Activated CD8-positive, alpha-beta T cell treated with anti-CD3 and anti-CD28 coated beads for 36 hours (primary cell): ENCODE measurements around the gene NTN5. TPM values are rescaled to one million over a fixed set of nuclear protein-coding genes. Genes with fewer than 3 reads are reported as not detected.

ENCODE experiments used
- ATAC-seq: fragments of 200-7000 bp; cut with Tn5 transposase; one replicate; pipeline ENCODE4 v1.10.0; 2021; ENCODE audit warnings: mild to moderate bottlenecking, moderate library complexity
- CTCF ChIA-PET: fragments of 350-600 bp; sonication (Branson Sonifier 250); formaldehyde crosslinking; loops from one replicate; lab custom pipeline; 2021; ENCODE audit warnings: antibody characterized with exemption; lab: Charles Lee
- POLR2A ChIA-PET: fragments of 350-600 bp; sonication (Branson Sonifier 250); formaldehyde crosslinking; loops from one replicate; lab custom pipeline; 2021; ENCODE audit warnings: antibody characterized with exemption; lab: Charles Lee
- DNase-seq: peaks from one replicate; pipeline ENCODE4 v3.0.0-alpha.2; 2020
- H3K27ac Mint-ChIP-seq: one replicate; pipeline ENCODE4 v1.8.0; 2021; ENCODE audit warnings: mild to moderate bottlenecking, mixed read lengths
- H3K27me3 Mint-ChIP-seq: one replicate; pipeline ENCODE4 v1.8.0; 2021; ENCODE audit warnings: mixed read lengths
- H3K36me3 Mint-ChIP-seq: one replicate; pipeline ENCODE4 v1.8.0; 2021; ENCODE audit warnings: low read depth, mixed read lengths
- H3K4me1 Mint-ChIP-seq: one replicate; pipeline ENCODE4 v1.8.0; 2021; ENCODE audit warnings: low read depth, mixed read lengths
- H3K4me3 Mint-ChIP-seq: one replicate; pipeline ENCODE4 v1.8.0; 2021; ENCODE audit warnings: mild to moderate bottlenecking, moderate library complexity, mixed read lengths
- H3K9me3 Mint-ChIP-seq: one replicate; pipeline ENCODE4 v1.8.0; 2021; ENCODE audit warnings: mixed read lengths
- intact Hi-C: fragments of 100-400 bp; cut with micrococcal nuclease; formaldehyde crosslinking; loops from one replicate; pipeline ENCODE4 v1.10.0; 2022
- total RNA-seq, 2 experiments: library from RNA; stranded (reverse); gene quantifications; one replicate each; pipeline ENCODE4 v1.2.3, GENCODE V29; 2021
- TF ChIP-seq, protein P1 (sequence below): fragments of 200-600 bp; IDR thresholded peaks from one replicate; pipeline ENCODE4 v1.8.0; 2022; ENCODE audit warnings: antibody characterized with exemption, mild to moderate bottlenecking

NTN5 gene
- total RNA-seq, 2 experiments from 2014 or later: 0.16 to 0.83 TPM

DNA sequence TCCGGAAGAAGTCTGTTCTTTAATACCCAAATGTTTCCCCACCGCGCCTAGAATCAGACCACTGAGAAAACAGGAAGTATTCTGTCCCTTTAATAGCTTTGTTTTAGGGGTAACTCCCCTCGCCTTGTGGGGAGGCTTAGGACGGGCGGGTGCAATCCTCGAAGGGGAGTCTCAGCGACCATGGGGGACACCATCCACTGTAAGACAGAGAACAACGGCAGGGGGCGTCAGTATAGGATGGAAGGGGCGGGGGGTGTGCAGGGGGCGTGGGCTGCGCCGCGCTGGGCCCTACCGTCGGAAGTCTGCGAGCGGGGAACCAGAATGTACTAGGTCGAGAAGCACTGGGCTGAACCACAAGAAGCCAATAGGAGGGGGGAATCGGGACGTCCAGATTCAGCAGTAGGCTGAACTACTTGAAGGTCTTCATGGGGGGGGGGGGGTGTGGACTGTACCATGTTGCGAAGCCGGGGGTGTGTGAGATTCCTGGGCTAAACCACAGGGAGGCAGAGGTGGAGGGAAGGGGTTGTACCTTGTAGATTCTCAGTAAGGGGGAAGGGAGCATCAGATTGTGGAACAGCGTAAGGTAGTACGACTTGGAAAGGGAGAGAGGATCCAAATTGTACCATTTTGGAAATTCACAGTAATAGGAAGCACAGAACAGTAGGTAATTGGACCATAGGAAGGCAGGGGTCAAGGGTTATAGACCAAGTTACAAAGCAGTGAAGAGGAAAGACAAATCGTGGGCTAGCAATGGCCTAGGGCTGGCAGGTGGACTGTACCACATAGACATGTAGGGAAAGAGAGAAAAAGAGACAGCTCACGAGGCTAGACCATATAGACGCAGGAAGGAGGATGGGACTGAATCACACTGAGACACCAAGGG lies 34.6 kb downstream of the NTN5 start:
- H3K9me3 Mint-ChIP-seq: no peaks in the 10 kb centered on the region
- CTCF ChIA-PET: interaction anchor here (1.1 to 1.3 kb wide), 2 partner anchors 8 to 204 kb away, joined by 3 to 4 read pairs; partner anchors contain the start of gene CA11
- TF ChIP-seq, protein P1, sequence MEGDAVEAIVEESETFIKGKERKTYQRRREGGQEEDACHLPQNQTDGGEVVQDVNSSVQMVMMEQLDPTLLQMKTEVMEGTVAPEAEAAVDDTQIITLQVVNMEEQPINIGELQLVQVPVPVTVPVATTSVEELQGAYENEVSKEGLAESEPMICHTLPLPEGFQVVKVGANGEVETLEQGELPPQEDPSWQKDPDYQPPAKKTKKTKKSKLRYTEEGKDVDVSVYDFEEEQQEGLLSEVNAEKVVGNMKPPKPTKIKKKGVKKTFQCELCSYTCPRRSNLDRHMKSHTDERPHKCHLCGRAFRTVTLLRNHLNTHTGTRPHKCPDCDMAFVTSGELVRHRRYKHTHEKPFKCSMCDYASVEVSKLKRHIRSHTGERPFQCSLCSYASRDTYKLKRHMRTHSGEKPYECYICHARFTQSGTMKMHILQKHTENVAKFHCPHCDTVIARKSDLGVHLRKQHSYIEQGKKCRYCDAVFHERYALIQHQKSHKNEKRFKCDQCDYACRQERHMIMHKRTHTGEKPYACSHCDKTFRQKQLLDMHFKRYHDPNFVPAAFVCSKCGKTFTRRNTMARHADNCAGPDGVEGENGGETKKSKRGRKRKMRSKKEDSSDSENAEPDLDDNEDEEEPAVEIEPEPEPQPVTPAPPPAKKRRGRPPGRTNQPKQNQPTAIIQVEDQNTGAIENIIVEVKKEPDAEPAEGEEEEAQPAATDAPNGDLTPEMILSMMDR: no peak
- peak; percentile 87 for DNase-seq
- peak; percentile 28 for ATAC-seq
- H3K27ac Mint-ChIP-seq: peak overlapping the region; percentile 98
- H3K4me3 Mint-ChIP-seq: peak overlapping the region; percentile 88
- peaks cover 47% of the 10 kb centered on the region for H3K4me1 Mint-ChIP-seq
- POLR2A ChIA-PET: interaction anchor here (2.1 to 2.7 kb wide), 3 partner anchors 8 to 23 kb away, joined by 8 to 16 read pairs (median 8); partner anchors contain the start of genes CA11, FAM83E, RPL18 and SPHK2
- H3K36me3 Mint-ChIP-seq: peaks cover 8% of the 10 kb centered on the region
- intact Hi-C loops: loop anchor here (10.0 kb wide), 1 partner anchor 237 kb away; the partner anchor contains the start of gene PPP1R15A
- no peaks in the 10 kb centered on the region for H3K27me3 Mint-ChIP-seq

DNA sequence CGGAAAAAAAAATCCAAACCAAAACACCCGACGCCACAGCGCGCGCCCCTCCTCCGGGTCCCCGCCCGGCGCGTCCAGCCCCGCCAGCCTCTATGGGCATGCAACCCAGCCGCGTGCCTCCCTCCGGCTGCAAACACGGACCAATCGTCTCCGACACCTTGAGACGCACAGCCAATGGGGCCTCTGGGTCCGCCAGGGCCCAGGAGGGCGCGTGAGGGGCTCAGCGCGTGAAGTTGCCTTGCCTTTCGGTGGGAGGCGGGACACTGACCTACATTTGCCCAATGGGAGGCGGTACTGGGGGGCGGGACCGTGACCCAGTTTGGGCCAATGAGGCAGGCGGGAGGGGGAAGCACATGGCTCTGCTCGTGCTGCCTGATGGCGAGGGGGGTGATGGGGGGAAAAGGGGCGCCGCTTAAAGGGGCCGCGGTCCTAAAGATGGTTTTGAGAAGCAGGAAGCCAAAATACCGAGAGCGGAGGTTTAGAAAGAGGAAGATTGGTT lies 35.3 kb downstream of the NTN5 start:
- Mint-ChIP-seq H3K36me3 (peaks cover 8% of the 10 kb centered on the region), H3K9me3 (no peaks in the 10 kb centered on the region), H3K4me3 (peak overlapping the region; percentile 88), H3K27ac (peak overlapping the region; percentile 98), H3K4me1 (peaks cover 54% of the 10 kb centered on the region), H3K27me3 (no peaks in the 10 kb centered on the region)
- POLR2A ChIA-PET: interaction anchor here (2.1 to 2.7 kb wide), 3 partner anchors 9 to 22 kb away, joined by 8 to 16 read pairs (median 8); partner anchors contain the start of genes CA11, FAM83E, RPL18 and SPHK2
- intact Hi-C loops: loop anchor here (10.0 kb wide), 1 partner anchor 237 kb away; the partner anchor contains the start of gene PPP1R15A
- CTCF ChIA-PET: interaction anchor here (1.1 to 1.3 kb wide), 2 partner anchors 8 to 205 kb away, joined by 3 to 4 read pairs; partner anchors contain the start of gene CA11
- peak; percentile 100 for DNase-seq
- TF ChIP-seq, protein P1: no peak
- ATAC-seq: peak; percentile 76

DNA sequence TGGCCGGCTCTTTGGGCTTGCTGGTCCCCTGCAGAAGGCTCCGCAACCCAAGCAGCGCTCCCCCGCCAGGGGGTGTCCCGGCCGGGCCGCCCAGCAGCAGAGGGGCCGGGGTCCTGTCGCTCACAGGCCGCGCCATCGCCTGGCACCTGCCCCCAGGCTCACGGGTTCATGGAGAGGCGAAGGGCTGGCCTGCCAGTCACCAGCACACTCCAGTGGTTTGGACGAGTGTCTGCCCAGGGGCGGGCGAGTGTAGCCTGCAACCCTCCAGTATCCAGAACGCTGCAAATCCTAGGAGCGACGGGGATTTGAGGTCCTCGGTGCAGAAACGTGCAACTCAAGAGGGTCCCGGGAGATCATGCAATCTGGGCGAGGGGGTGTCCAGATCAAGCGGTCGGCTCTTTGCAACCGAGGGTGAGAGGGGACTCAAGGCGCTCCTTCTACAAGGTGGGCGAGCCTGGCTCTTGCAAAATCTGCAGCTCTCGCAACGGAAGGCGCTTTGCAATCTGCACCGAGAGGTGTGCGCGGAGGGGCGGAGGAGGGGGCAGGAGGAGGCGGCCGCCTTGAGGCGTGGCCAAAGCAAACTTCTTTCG lies 35.9 kb downstream of the NTN5 start, which contains the start of gene DBP:
DBP (minus strand) TSS at position 521 of the 590 bp plus-strand sequence; CDS start at position 136, 385 bp downstream.
- Mint-ChIP-seq H3K27ac (peak within 1 kb of the TSS; percentile 98), H3K27me3 (no peaks in the 10 kb centered on the region), H3K4me1 (peaks cover 55% of the 10 kb centered on the region), H3K36me3 (peaks cover 8% of the 10 kb centered on the region), H3K9me3 (no peaks in the 10 kb centered on the region), H3K4me3 (peak within 1 kb of the TSS; percentile 88)
- POLR2A ChIA-PET: interaction anchor here (1.1 to 2.7 kb wide), 6 partner anchors 9 to 84 kb away, joined by 3 to 16 read pairs (median 6); partner anchors contain the start of genes CA11, FAM83E, RPL18 and SPHK2
- CTCF ChIA-PET: interaction anchor here (1.1 to 1.3 kb wide), 2 partner anchors 9 to 206 kb away, joined by 3 to 4 read pairs; partner anchors contain the start of gene CA11
- intact Hi-C loops: loop anchor here (10.0 kb wide), 1 partner anchor 238 kb away; the partner anchor contains the start of gene PPP1R15A
- ATAC-seq (no peak), DNase-seq (peak; percentile 50)
- TF ChIP-seq, protein P1: peak; percentile 48

DNA sequence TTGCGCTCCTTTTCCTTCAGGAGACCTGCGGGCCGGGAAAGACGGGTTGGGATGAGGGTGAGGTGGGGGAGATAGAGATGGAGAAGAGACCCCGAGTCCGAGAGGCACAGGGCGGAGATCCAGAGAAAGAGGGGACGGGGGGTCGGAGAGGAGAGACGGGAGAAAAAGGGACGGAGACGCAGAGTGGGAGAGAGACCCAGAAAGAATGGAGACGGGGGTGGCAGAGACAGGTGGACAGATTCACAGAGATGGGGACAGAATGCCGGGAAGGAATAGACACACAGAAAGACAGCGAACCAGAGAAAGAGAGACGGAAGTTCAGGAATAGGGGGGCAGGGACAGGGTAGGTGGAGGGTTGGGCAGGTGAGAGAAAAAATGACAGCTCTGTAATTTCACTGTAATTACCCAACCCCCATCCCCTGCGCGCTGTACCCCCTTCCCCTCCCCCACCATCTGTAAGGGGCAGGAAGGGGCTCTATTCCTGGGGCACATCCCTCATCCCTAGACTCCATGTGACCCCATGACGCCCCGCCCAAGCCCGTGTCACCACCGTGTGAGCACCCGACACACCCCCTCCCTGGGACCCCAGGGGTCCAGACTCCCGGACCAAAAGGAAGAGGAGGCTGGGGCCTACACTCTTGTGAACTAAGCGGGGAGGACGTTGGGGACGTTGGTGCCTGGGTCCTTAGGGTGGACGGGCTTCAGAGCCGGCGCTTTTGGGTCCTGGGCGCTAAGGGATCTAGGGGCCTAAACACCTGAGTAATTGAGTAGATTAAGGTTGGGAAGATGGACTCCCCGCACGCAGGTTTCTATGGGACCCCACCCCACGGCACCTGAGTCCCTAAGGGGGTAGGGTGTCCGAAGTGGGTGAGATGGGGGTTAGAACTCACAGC lies 36.6 kb downstream of the NTN5 start:
- peak overlapping the region; percentile 84 for H3K27ac Mint-ChIP-seq
- DNase-seq (peak; percentile 49), ATAC-seq (no peak)
- peak overlapping the region; percentile 88 for H3K4me3 Mint-ChIP-seq
- no peaks in the 10 kb centered on the region for H3K27me3 Mint-ChIP-seq
- TF ChIP-seq, protein P1: no peak
- intact Hi-C loops: loop anchor here (10.0 kb wide), 1 partner anchor 239 kb away; the partner anchor contains the start of gene PPP1R15A
- H3K36me3 Mint-ChIP-seq: peaks cover 8% of the 10 kb centered on the region
- CTCF ChIA-PET: no interaction called here
- POLR2A ChIA-PET: interaction anchor here (1.1 to 2.7 kb wide), 6 partner anchors 9 to 85 kb away, joined by 3 to 16 read pairs (median 6); partner anchors contain the start of genes CA11, FAM83E, RPL18 and SPHK2
- peaks cover 58% of the 10 kb centered on the region for H3K4me1 Mint-ChIP-seq
- no peaks in the 10 kb centered on the region for H3K9me3 Mint-ChIP-seq
